ENCODE results near the gene PTPN1. TPM values are rescaled to one million over a fixed set of nuclear protein-coding genes. Genes with fewer than 3 reads are reported as not detected.
A peak's percentile ranks its signal among the peaks of the same experiment; 100 is the strongest.

PTPN1 gene
- total and polyA plus RNA-seq, 2 of the 13 experiments (the other 11 are each of a cell fraction or from before 2014, with no cell fraction given), result 17.7 to 37.2 TPM

DNA sequence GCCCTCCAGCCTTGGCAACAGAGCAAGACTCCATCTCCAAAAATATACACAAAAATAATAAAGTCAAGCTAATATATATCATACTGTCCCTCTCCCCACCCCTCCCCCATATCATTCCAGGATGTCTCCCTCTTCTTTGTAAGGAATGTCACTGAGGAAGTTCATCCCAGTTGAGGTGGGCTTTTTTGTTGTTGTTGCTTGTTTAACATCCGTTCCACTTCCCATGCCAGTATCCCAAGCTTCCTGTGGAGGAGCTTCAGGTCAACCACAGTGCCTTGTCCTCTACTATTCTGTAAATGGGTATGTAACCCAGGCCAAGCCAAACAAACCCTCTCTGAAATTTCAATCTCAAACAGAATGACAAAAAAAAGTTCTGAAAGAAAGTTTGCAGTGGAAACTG is 19.0 kb upstream of the PTPN1 start:
- CTCF ChIA-PET (ENCODE audit: low intra/inter-chr PET ratio, low total read pairs), result no interaction called here
- H3K27ac ChIP-seq (ENCODE audit: extremely low read length, insufficient read depth, low read length), result no peak overlapping the region

GRCh38 chr20:50491926-50492634 is 18.1 kb upstream of the PTPN1 start:
- Histone ChIP-seq H3K4me2 (ENCODE audit: low read depth, low read length) (no peak overlapping the region), H3K9ac (ENCODE audit: insufficient read depth, low read depth, low read length) (no peak overlapping the region), H3K27me3 (ENCODE audit: control insufficient read depth in 1 of 2, insufficient read depth in 2 of 2, low read length in 2 of 2) (peaks cover 5 to 28% of the 10 kb centered on the region in 2 experiments; a peak in 4 of 5 replicates), H3K9me3 (ENCODE audit: low read length) (no peaks in the 10 kb centered on the region), H3K27ac (ENCODE audit: extremely low read length, insufficient read depth, low read length) (no peak overlapping the region), H3K4me1 (ENCODE audit: insufficient read depth, low read length) (0 out of 2 replicates have a peak, but pooled peaks cover 8% of the 10 kb centered on the region), H4K20me1 (ENCODE audit: insufficient read depth, low read length) (no peaks in the 10 kb centered on the region), H3K36me3 (replicated peaks in 1 of 2; ENCODE audit: control insufficient read depth in 1 of 2, insufficient read depth in 2 of 2, low read length in 2 of 2) (no peaks in the 10 kb centered on the region), H3K79me2 (ENCODE audit: insufficient read depth, low read length) (no peaks in the 10 kb centered on the region), H3K4me3 (replicated peaks in 1 of 3; ENCODE audit: insufficient read depth in 1 of 3, low read depth in 2 of 3, low read length in 3 of 3) (no peak overlapping the region), H2AFZ (ENCODE audit: low read length) (no peak overlapping the region)
- intact Hi-C loops (cut with micrococcal nuclease; ENCODE audit: unreplicated experiment) (no loop called here), in situ Hi-C loops (cut with HindIII; ENCODE audit: extremely low pct_ligation_motif_present, low pct_unique_long_range_greater_than_20kb) (no loop called here)
- ChIA-PET POLR2A (no interaction called here), CTCF (ENCODE audit: low intra/inter-chr PET ratio, low total read pairs) (no interaction called here)
- 57% methylated on average over 8 of the region's 8 CpGs for WGBS (ENCODE audit: low lambda C conversion rate)
- TF ChIP-seq SP5 (CRISPR knock-in tag; IDR thresholded peaks at IDR 0.05; ENCODE audit: borderline replicate concordance, low read depth) (no peak), ZNF558 (CRISPR knock-in tag; IDR thresholded peaks at IDR 0.05; ENCODE audit: borderline replicate concordance) (no peak), DNMT1 (CRISPR knock-in tag; IDR thresholded peaks at IDR 0.05) (no peak)
- no peak for FAIRE-seq
- DNase-seq (ENCODE audit: low spot score), result no peak
- BruUV-seq (replicated peaks), result no TSS peak
- ATAC-seq, result no peak

More for the DNA sequence above, 19.0 kb upstream of the PTPN1 start:
- 0 out of 2 replicates have a peak, but pooled peaks cover 8% of the 10 kb centered on the region for H3K4me1 ChIP-seq (ENCODE audit: insufficient read depth, low read length)
- POLR2A ChIA-PET, result no interaction called here
- DNase-seq (ENCODE audit: low spot score), result no peak
- no peak overlapping the region for H3K4me2 ChIP-seq (ENCODE audit: low read depth, low read length)
- no peak overlapping the region for H3K4me3 ChIP-seq (replicated peaks in 1 of 3; ENCODE audit: insufficient read depth in 1 of 3, low read depth in 2 of 3, low read length in 3 of 3)
- H3K36me3 ChIP-seq (replicated peaks in 1 of 2; ENCODE audit: control insufficient read depth in 1 of 2, insufficient read depth in 2 of 2, low read length in 2 of 2), result no peaks in the 10 kb centered on the region
- H3K79me2 ChIP-seq (ENCODE audit: insufficient read depth, low read length), result no peaks in the 10 kb centered on the region
- intact Hi-C loops (cut with micrococcal nuclease; ENCODE audit: unreplicated experiment), result no loop called here
- no peak overlapping the region for H3K9ac ChIP-seq (ENCODE audit: insufficient read depth, low read depth, low read length)
- no peak for FAIRE-seq
- H4K20me1 ChIP-seq (ENCODE audit: insufficient read depth, low read length), result no peaks in the 10 kb centered on the region
- peaks cover 5 to 22% of the 10 kb centered on the region in 2 experiments; a peak in 4 of 5 replicates for H3K27me3 ChIP-seq (ENCODE audit: control insufficient read depth in 1 of 2, insufficient read depth in 2 of 2, low read length in 2 of 2)
- no peaks in the 10 kb centered on the region for H3K9me3 ChIP-seq (ENCODE audit: low read length)
- no peak overlapping the region for H2AFZ ChIP-seq (ENCODE audit: low read length)
- TF ChIP-seq ZNF629 (CRISPR knock-in tag; conservative IDR thresholded peaks at IDR 0.05) (0 out of 2 replicates have a peak, but pooled peaks have one; percentile 20), YEATS4 (CRISPR knock-in tag; IDR thresholded peaks at IDR 0.05; ENCODE audit: borderline replicate concordance) (no peak)
- WGBS (ENCODE audit: low lambda C conversion rate), result 26% methylated on average over 1 of the region's 1 CpG
- BruUV-seq (replicated peaks), result no TSS peak
- in situ Hi-C loops (cut with HindIII; ENCODE audit: extremely low pct_ligation_motif_present, low pct_unique_long_range_greater_than_20kb), result no loop called here
- ATAC-seq, result no peak
